ENCODE measurements around the gene KIF20A.

The KIF20A gene

DNA sequence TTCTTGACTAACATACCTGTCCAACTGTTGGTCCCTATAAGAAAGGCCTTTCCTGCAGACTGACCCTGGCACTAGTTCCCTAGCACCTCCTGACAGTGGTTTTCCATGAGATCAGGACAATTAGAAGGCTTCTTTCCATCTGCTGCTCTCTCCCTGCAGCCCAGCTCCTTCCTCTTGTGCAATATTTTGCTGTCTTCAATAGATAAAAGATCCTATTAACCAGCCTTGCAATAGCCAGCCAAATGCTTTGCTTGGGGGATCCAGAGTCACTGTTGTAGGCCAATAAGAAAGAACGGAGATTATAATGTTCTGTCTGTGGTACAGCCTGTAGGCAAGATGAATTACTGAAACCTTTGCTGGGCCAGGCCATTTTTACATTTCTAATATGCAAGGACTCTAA is 21.3 kb upstream of the KIF20A start:
- Histone ChIP-seq H3K9ac (ENCODE audit: low read length) (no peak overlapping the region), H3K27ac (ENCODE audit: low read length) (no peak overlapping the region), H3K27me3 (replicated peaks; ENCODE audit: insufficient read depth, low read length) (no peaks in the 10 kb centered on the region), H2AFZ (ENCODE audit: low read length) (no peak overlapping the region), H3K79me2 (ENCODE audit: low read length) (no peaks in the 10 kb centered on the region), H3K4me3 (ENCODE audit: low read length) (no peak overlapping the region), H3K36me3 (replicated peaks; ENCODE audit: insufficient read depth, low read length) (peaks cover 12% of the 10 kb centered on the region), H3K4me1 (ENCODE audit: low read length) (no peaks in the 10 kb centered on the region), H3K9me2 (replicated peaks; ENCODE audit: insufficient read depth, low read length) (no peaks in the 10 kb centered on the region), H3K9me3 (replicated peaks; ENCODE audit: insufficient read depth, low read length) (no peaks in the 10 kb centered on the region), H3K4me2 (ENCODE audit: low read depth, low read length) (no peak overlapping the region), H4K20me1 (ENCODE audit: insufficient read depth, low read length) (0 out of 2 replicates have a peak, but pooled peaks cover 2% of the 10 kb centered on the region), H3F3A (ENCODE audit: insufficient read depth, low read length) (no peaks in the 10 kb centered on the region; the same call in 1 of the 2 replicates)
- DNase-seq, result no peak
- TF ChIP-seq EZH2phosphoT487 (IDR thresholded peaks at IDR 0.05; ENCODE audit: low read length) (no peak), CTCF (IDR thresholded peaks at IDR 0.05; ENCODE audit: low read length) (no peak), EZH2 (optimal IDR thresholded peaks at IDR 0.05; ENCODE audit: low read depth, low read length) (no peak)

GRCh38 chr5:138159666-138160065 is 19.2 kb upstream of the KIF20A start:
- peaks cover 26% of the 10 kb centered on the region for H3K36me3 ChIP-seq (replicated peaks; ENCODE audit: insufficient read depth, low read length)

GRCh38 chr5:138160706-138161105 is 18.2 kb upstream of the KIF20A start:
- Histone ChIP-seq H3K36me3 (replicated peaks; ENCODE audit: insufficient read depth, low read length) (peaks cover 32% of the 10 kb centered on the region), H3K9ac (ENCODE audit: low read length) (no peak overlapping the region), H3K27ac (ENCODE audit: low read length) (no peak overlapping the region), H3K27me3 (replicated peaks; ENCODE audit: insufficient read depth, low read length) (no peaks in the 10 kb centered on the region), H3K9me3 (replicated peaks; ENCODE audit: insufficient read depth, low read length) (no peaks in the 10 kb centered on the region), H2AFZ (ENCODE audit: low read length) (no peak overlapping the region), H3K4me1 (ENCODE audit: low read length) (no peaks in the 10 kb centered on the region), H3K4me2 (ENCODE audit: low read depth, low read length) (no peak overlapping the region), H4K20me1 (ENCODE audit: insufficient read depth, low read length) (no peaks in the 10 kb centered on the region), H3F3A (ENCODE audit: insufficient read depth, low read length) (no peaks in the 10 kb centered on the region), H3K79me2 (ENCODE audit: low read length) (peaks cover 9% of the 10 kb centered on the region), H3K4me3 (ENCODE audit: low read length) (no peak overlapping the region), H3K9me2 (replicated peaks; ENCODE audit: insufficient read depth, low read length) (no peaks in the 10 kb centered on the region)
- no peak for DNase-seq
- TF ChIP-seq EZH2phosphoT487 (IDR thresholded peaks at IDR 0.05; ENCODE audit: low read length) (no peak), EZH2 (optimal IDR thresholded peaks at IDR 0.05; ENCODE audit: low read depth, low read length) (no peak), CTCF (IDR thresholded peaks at IDR 0.05; ENCODE audit: low read length) (no peak)

More at GRCh38 chr5:138159666-138160065, 19.2 kb upstream of the KIF20A start:
- no peaks in the 10 kb centered on the region for H3K4me1 ChIP-seq (ENCODE audit: low read length)
- H3K9me3 ChIP-seq (replicated peaks; ENCODE audit: insufficient read depth, low read length), result no peaks in the 10 kb centered on the region
- no peak overlapping the region for H3K27ac ChIP-seq (ENCODE audit: low read length)
- no peak overlapping the region for H3K9ac ChIP-seq (ENCODE audit: low read length)
- H4K20me1 ChIP-seq (ENCODE audit: insufficient read depth, low read length), result no peaks in the 10 kb centered on the region
- H2AFZ ChIP-seq (ENCODE audit: low read length), result no peak overlapping the region
- no peak overlapping the region for H3K4me2 ChIP-seq (ENCODE audit: low read depth, low read length)
- DNase-seq, result no peak
- no peaks in the 10 kb centered on the region for H3F3A ChIP-seq (ENCODE audit: insufficient read depth, low read length)
- no peaks in the 10 kb centered on the region for H3K9me2 ChIP-seq (replicated peaks; ENCODE audit: insufficient read depth, low read length)
- H3K4me3 ChIP-seq (ENCODE audit: low read length), result no peak overlapping the region
- TF ChIP-seq EZH2 (optimal IDR thresholded peaks at IDR 0.05; ENCODE audit: low read depth, low read length) (no peak), EZH2phosphoT487 (IDR thresholded peaks at IDR 0.05; ENCODE audit: low read length) (no peak), CTCF (IDR thresholded peaks at IDR 0.05; ENCODE audit: low read length) (no peak)
- peaks cover 4% of the 10 kb centered on the region; the same call in 1 of the 2 replicates for H3K79me2 ChIP-seq (ENCODE audit: low read length)
- H3K27me3 ChIP-seq (replicated peaks; ENCODE audit: insufficient read depth, low read length), result no peaks in the 10 kb centered on the region

Data from MM.1S (cell line).